ENCODE data around the gene FAM13C. TPM values are rescaled to one million over a fixed set of nuclear protein-coding genes. Genes with fewer than 3 reads are reported as not detected.
A peak's percentile ranks its signal among the peaks of the same experiment; 100 is the strongest.

Gene FAM13C
- total RNA-seq, 1 experiment from 2014 or later, result not detected

GRCh38 chr10:59237775-59238174 lies 124.6 kb downstream of the FAM13C start:
- CTCF ChIA-PET, result interaction anchor here (0.7 to 6.3 kb wide), 6 partner anchors 130 to 603 kb away, joined by 3 to 92 read pairs (median 4); no protein-coding TSS in a partner anchor
- peaks cover 68% of the 10 kb centered on the region for H3K27me3 Mint-ChIP-seq (ENCODE audit: insufficient read depth, unreplicated experiment)
- no peak overlapping the region for H3K27ac Mint-ChIP-seq (ENCODE audit: low read depth, unreplicated experiment)
- H3K9me3 Mint-ChIP-seq (ENCODE audit: unreplicated experiment), result no peaks in the 10 kb centered on the region
- no peak for TF ChIP-seq CTCF (IDR thresholded peaks at IDR 0.05; ENCODE audit: unreplicated experiment)
- no peaks in the 10 kb centered on the region for H3K36me3 Mint-ChIP-seq (ENCODE audit: insufficient read depth, unreplicated experiment)
- intact Hi-C loops (cut with micrococcal nuclease), result loop anchor here (5.0 to 10.0 kb wide), 2 partner anchors 705 to 797 kb away; no protein-coding TSS in a partner anchor
- no peak for DNase-seq (ENCODE audit: unreplicated experiment)
- H3K4me3 Mint-ChIP-seq (ENCODE audit: unreplicated experiment), result no peak overlapping the region
- POLR2A ChIA-PET, result no interaction called here
- no TSS peak for BruUV-seq (replicated peaks)
- H3K4me1 Mint-ChIP-seq (ENCODE audit: insufficient read depth, unreplicated experiment), result no peaks in the 10 kb centered on the region

- H3K9me3 Mint-ChIP-seq (ENCODE audit: unreplicated experiment), result no peaks in the 10 kb centered on the region
- BruUV-seq (replicated peaks), result no TSS peak
- H3K27ac Mint-ChIP-seq (ENCODE audit: low read depth, unreplicated experiment), result no peak overlapping the region
- POLR2A ChIA-PET, result interaction anchor here (0.7 to 1.5 kb wide), 2 partner anchors 502 to 705 kb away, joined by 3 to 5 read pairs; no protein-coding TSS in a partner anchor
- CTCF ChIA-PET, result interaction anchor here (0.6 to 6.3 kb wide), 17 partner anchors 18 to 784 kb away, joined by 3 to 92 read pairs (median 4); no protein-coding TSS in a partner anchor
- peaks cover 68% of the 10 kb centered on the region for H3K27me3 Mint-ChIP-seq (ENCODE audit: insufficient read depth, unreplicated experiment)
- TF ChIP-seq CTCF (IDR thresholded peaks at IDR 0.05; ENCODE audit: unreplicated experiment), result no peak
- intact Hi-C loops (cut with micrococcal nuclease), result loop anchor here (5.0 to 10.0 kb wide), 2 partner anchors 704 to 799 kb away; no protein-coding TSS in a partner anchor
- no peak overlapping the region for H3K4me3 Mint-ChIP-seq (ENCODE audit: unreplicated experiment)
- no peak for DNase-seq (ENCODE audit: unreplicated experiment)
- H3K36me3 Mint-ChIP-seq (ENCODE audit: insufficient read depth, unreplicated experiment), result no peaks in the 10 kb centered on the region
- no peaks in the 10 kb centered on the region for H3K4me1 Mint-ChIP-seq (ENCODE audit: insufficient read depth, unreplicated experiment)
Observed at GRCh38 chr10:59236064-59236697, 126.2 kb downstream of the FAM13C start.

GRCh38 chr10:59234816-59235429 lies 127.4 kb downstream of the FAM13C start:
- no TSS peak for BruUV-seq (replicated peaks)
- Mint-ChIP-seq H3K4me3 (ENCODE audit: unreplicated experiment) (no peak overlapping the region), H3K36me3 (ENCODE audit: insufficient read depth, unreplicated experiment) (no peaks in the 10 kb centered on the region), H3K27ac (ENCODE audit: low read depth, unreplicated experiment) (no peak overlapping the region), H3K27me3 (ENCODE audit: insufficient read depth, unreplicated experiment) (peaks cover 74% of the 10 kb centered on the region), H3K9me3 (ENCODE audit: unreplicated experiment) (no peaks in the 10 kb centered on the region), H3K4me1 (ENCODE audit: insufficient read depth, unreplicated experiment) (no peaks in the 10 kb centered on the region)
- ChIA-PET CTCF (interaction anchor here (1.0 to 6.3 kb wide), 3 partner anchors 283 to 388 kb away, joined by 7 to 92 read pairs (median 10); no protein-coding TSS in a partner anchor), POLR2A (no interaction called here)
- peak; percentile 39 for DNase-seq (ENCODE audit: unreplicated experiment)
- intact Hi-C loops (cut with micrococcal nuclease), result loop anchor here (1.0 to 10.0 kb wide), 5 partner anchors 283 to 820 kb away; no protein-coding TSS in a partner anchor
- TF ChIP-seq CTCF (IDR thresholded peaks at IDR 0.05; ENCODE audit: unreplicated experiment), result peak; percentile 42

- BruUV-seq (replicated peaks), result no TSS peak
- intact Hi-C loops (cut with micrococcal nuclease), result loop anchor here (1.0 to 10.0 kb wide), 4 partner anchors 282 to 819 kb away; no protein-coding TSS in a partner anchor
- Mint-ChIP-seq H3K27ac (ENCODE audit: low read depth, unreplicated experiment) (no peak overlapping the region), H3K9me3 (ENCODE audit: unreplicated experiment) (no peaks in the 10 kb centered on the region), H3K27me3 (ENCODE audit: insufficient read depth, unreplicated experiment) (peaks cover 76% of the 10 kb centered on the region), H3K4me3 (ENCODE audit: unreplicated experiment) (no peak overlapping the region), H3K36me3 (ENCODE audit: insufficient read depth, unreplicated experiment) (no peaks in the 10 kb centered on the region), H3K4me1 (ENCODE audit: insufficient read depth, unreplicated experiment) (no peaks in the 10 kb centered on the region)
- TF ChIP-seq CTCF (IDR thresholded peaks at IDR 0.05; ENCODE audit: unreplicated experiment), result no peak
- DNase-seq (ENCODE audit: unreplicated experiment), result peak; percentile 14
- POLR2A ChIA-PET, result no interaction called here
- CTCF ChIA-PET, result no interaction called here
Observed at GRCh38 chr10:59234194-59234593, 128.2 kb downstream of the FAM13C start.
